OCI-LY3 (cell line): ENCODE data around the gene KAT8.
"Not testable (repeated sequence)": the region's sequence is repeated elsewhere in the genome, so short reads cannot be mapped to it uniquely, and the experiment has no call there.

Experiments
- H2AFZ ChIP-seq: fragments of 200-600, 300-600 bp; shearing (Covaris generic); 2 replicates; pipeline ENCODE4 v1.6.0; 2014; ENCODE audit warnings: antibody characterized with exemption, low read depth, low read length
- H3K27ac ChIP-seq: fragments of 200-600, 300-600 bp; sonication (generic); 2 replicates; pipeline ENCODE4 v1.5.1; 2014; ENCODE audit warnings: mild to moderate bottlenecking, low read length, moderate library complexity, mixed read lengths
- H3K27me3 ChIP-seq: fragments of 200-600, 300-600 bp; sonication (generic); 2 replicates; pipeline ENCODE4 v1.6.1; 2014; ENCODE audit warnings: low read depth, low read length, mixed read lengths
- H3K36me3 ChIP-seq: fragments of 200-600, 300-600 bp; sonication (generic); replicated peaks from 2 replicates; pipeline ENCODE3; 2014; ENCODE audit warnings: low read depth, low read length, mixed read lengths
- H3K4me1 ChIP-seq: fragments of 300-600, 200-600 bp; sonication (generic); 2 replicates; pipeline ENCODE4 v1.6.1; 2014; ENCODE audit warnings: low read length, mixed read lengths
- H3K4me2 ChIP-seq: fragments of 200-600, 300-600 bp; sonication (generic); 2 replicates; pipeline ENCODE4 v1.6.1; 2014; ENCODE audit warnings: low read length, mixed read lengths
- H3K4me3 ChIP-seq: fragments of 300-600, 200-600 bp; sonication (generic); 2 replicates; pipeline ENCODE4 v1.5.1; 2014; ENCODE audit warnings: antibody characterized with exemption, mild to moderate bottlenecking, low read length, moderate library complexity
- H3K79me2 ChIP-seq: fragments of 300-600, 200-600 bp; shearing (Covaris generic); 2 replicates; pipeline ENCODE4 v1.6.1; 2014; ENCODE audit warnings: mild to moderate bottlenecking, low read length, mixed read lengths
- H3K9ac ChIP-seq: fragments of 300-600, 200-600 bp; shearing (Covaris generic); 2 replicates; pipeline ENCODE4 v1.6.0; 2014; ENCODE audit warnings: mild to moderate bottlenecking, low read length, moderate library complexity
- H3K9me3 ChIP-seq: fragments of 200-600, 300-600 bp; shearing (Covaris generic); 2 replicates; pipeline ENCODE4 v1.6.1; 2014; ENCODE audit warnings: low read length, mixed read lengths; ENCODE audit not compliant: insufficient read depth
- H4K20me1 ChIP-seq: fragments of 200-600, 300-600 bp; sonication (generic); 2 replicates; pipeline ENCODE4 v1.6.1; 2016; ENCODE audit warnings: low read length, mixed read lengths; ENCODE audit not compliant: insufficient read depth
- CTCF ChIP-seq: fragments of 200-600, 300-600 bp; sonication (generic); IDR thresholded peaks from 2 replicates; pipeline ENCODE4 v1.5.1; 2014; ENCODE audit warnings: antibody characterized with exemption, low read length, low read depth
- EZH2phosphoT487 ChIP-seq: fragments of 200-600 bp; shearing (Covaris generic); IDR thresholded peaks from 2 replicates; pipeline ENCODE4 v1.6.1; 2018; ENCODE audit warnings: antibody characterized with exemption, mixed run types, low read depth

Gene KAT8

GRCh38 chr16:31138621-31139578, 21.4 kb downstream of the KAT8 start:
- H3K9me3 ChIP-seq: no peaks in the 10 kb centered on the region
- no peak overlapping the region for H3K27ac ChIP-seq
- no peaks in the 10 kb centered on the region for H3K36me3 ChIP-seq
- H3K79me2 ChIP-seq: no peaks in the 10 kb centered on the region
- no peaks in the 10 kb centered on the region for H4K20me1 ChIP-seq
- peaks cover 12% of the 10 kb centered on the region for H3K4me1 ChIP-seq
- H3K4me3 ChIP-seq: no peak overlapping the region
- H3K27me3 ChIP-seq: no peaks in the 10 kb centered on the region
- no peak for TF ChIP-seq EZH2phosphoT487
- TF ChIP-seq CTCF: no peak
- H3K4me2 ChIP-seq: no peak overlapping the region
- no peak overlapping the region for H2AFZ ChIP-seq
- H3K9ac ChIP-seq: no peak overlapping the region

GRCh38 chr16:31141071-31141469, 23.6 kb downstream of the KAT8 start:
- not testable (repeated sequence) for H3K27ac ChIP-seq, H3K36me3 ChIP-seq, H2AFZ ChIP-seq, H3K4me2 ChIP-seq, H3K9ac ChIP-seq, H3K79me2 ChIP-seq, H3K27me3 ChIP-seq, H3K4me3 ChIP-seq, H4K20me1 ChIP-seq, H3K9me3 ChIP-seq
- peaks cover 12% of the 10 kb centered on the region for H3K4me1 ChIP-seq

GRCh38 chr16:31141489-31142108, 24.1 kb downstream of the KAT8 start:
- TF ChIP-seq EZH2phosphoT487: no peak
- TF ChIP-seq CTCF: no peak
- Histone ChIP-seq H3K9me3 (no peaks in the 10 kb centered on the region), H3K4me2 (peak overlapping the region; percentile 79), H3K4me1 (peaks cover 12% of the 10 kb centered on the region), H3K4me3 (peak overlapping the region; percentile 69), H4K20me1 (no peaks in the 10 kb centered on the region), H3K36me3 (no peaks in the 10 kb centered on the region), H3K79me2 (no peaks in the 10 kb centered on the region), H2AFZ (peak overlapping the region; percentile 73; the same call in 1 of the 2 replicates), H3K27me3 (peaks cover 7% of the 10 kb centered on the region), H3K27ac (peak overlapping the region; percentile 40), H3K9ac (peak overlapping the region; percentile 63)

- Histone ChIP-seq H3K36me3 (no peaks in the 10 kb centered on the region), H3K4me1 (peaks cover 12% of the 10 kb centered on the region), H3K27ac (peak overlapping the region; percentile 40), H4K20me1 (no peaks in the 10 kb centered on the region), H3K9ac (peak overlapping the region; percentile 63), H3K79me2 (no peaks in the 10 kb centered on the region), H3K4me3 (peak overlapping the region; percentile 78), H3K4me2 (peak overlapping the region; percentile 87), H2AFZ (peak overlapping the region; percentile 73), H3K27me3 (peaks cover 7% of the 10 kb centered on the region), H3K9me3 (no peaks in the 10 kb centered on the region)
- TF ChIP-seq EZH2phosphoT487 (no peak), CTCF (peak; percentile 80)
Observed at GRCh38 chr16:31142109-31143010, 24.9 kb downstream of the KAT8 start.
